H9 (cell line): ENCODE measurements around the gene SLC16A13. TPM values are rescaled to one million over a fixed set of nuclear protein-coding genes. Genes with fewer than 3 reads are reported as not detected.

Source experiments
- DNase-seq: peaks from one replicate; pipeline ENCODE4 v3.0.0-alpha.2; 2017
- H2AFZ ChIP-seq: one replicate; pipeline ENCODE4 v1.6.1; 2013; ENCODE audit warnings: mild to moderate bottlenecking, low read length, control low read depth, moderate library complexity
- H2AK5ac ChIP-seq: 2 replicates; pipeline ENCODE4 v1.6.1; 2013; ENCODE audit warnings: low read length, control low read depth, mixed read lengths; ENCODE audit not compliant: insufficient read length
- H2BK120ac ChIP-seq: one replicate; pipeline ENCODE4 v1.6.1; 2013; ENCODE audit warnings: low read depth, mild to moderate bottlenecking, low read length, control low read depth, inconsistent platforms; ENCODE audit not compliant: poor library complexity, severe bottlenecking
- H2BK12ac ChIP-seq: 2 replicates; pipeline ENCODE4 v1.6.1; 2013; ENCODE audit warnings: low read length, control low read depth, mixed read lengths, low read depth; ENCODE audit not compliant: insufficient read length
- H2BK15ac ChIP-seq: 2 replicates; pipeline ENCODE4 v1.6.1; 2013; ENCODE audit warnings: low read depth, low read length, control low read depth
- H2BK20ac ChIP-seq: one replicate; pipeline ENCODE4 v1.6.1; 2013; ENCODE audit warnings: low read depth, mild to moderate bottlenecking, low read length, control low read depth, inconsistent platforms; ENCODE audit not compliant: poor library complexity, severe bottlenecking
- H2BK5ac ChIP-seq: 2 replicates; pipeline ENCODE4 v1.6.1; 2013; ENCODE audit warnings: low read length, control low read depth, mixed read lengths; ENCODE audit not compliant: insufficient read length
- H3K14ac ChIP-seq: 2 replicates; pipeline ENCODE4 v1.6.1; 2013; ENCODE audit warnings: low read length, control low read depth; ENCODE audit not compliant: insufficient read depth
- H3K18ac ChIP-seq: 2 replicates; pipeline ENCODE4 v1.6.1; 2013; ENCODE audit warnings: low read depth, mild to moderate bottlenecking, mixed read lengths, low read length, control low read depth; ENCODE audit not compliant: insufficient read length
- H3K23ac ChIP-seq: 2 replicates; pipeline ENCODE4 v1.6.1; 2013; ENCODE audit warnings: low read length, control low read depth, mixed read lengths, low read depth; ENCODE audit not compliant: insufficient read length
- H3K23me2 ChIP-seq: 2 replicates; pipeline ENCODE4 v1.6.1; 2013; ENCODE audit warnings: low read depth, mild to moderate bottlenecking, mixed read lengths, low read length, control low read depth; ENCODE audit not compliant: insufficient read length, poor library complexity, severe bottlenecking
- H3K27ac ChIP-seq: 2 replicates; pipeline ENCODE4 v1.5.1; 2013; ENCODE audit warnings: low read length, control low read depth, mixed read lengths, low read depth; ENCODE audit not compliant: insufficient read length
- H3K27me3 ChIP-seq: 2 replicates; pipeline ENCODE4 v1.6.1; 2013; ENCODE audit warnings: low read length, control low read depth, inconsistent platforms; ENCODE audit not compliant: insufficient read depth
- H3K4ac ChIP-seq: 2 replicates; pipeline ENCODE4 v1.6.1; 2013; ENCODE audit warnings: low read depth, mild to moderate bottlenecking, control low read depth, inconsistent platforms, low read length, moderate library complexity
- H3K4me1 ChIP-seq: 2 replicates; pipeline ENCODE4 v1.6.1; 2013; ENCODE audit warnings: low read length, control low read depth, inconsistent platforms; ENCODE audit not compliant: insufficient read depth
- H3K4me2 ChIP-seq: 2 replicates; pipeline ENCODE4 v1.6.1; 2013; ENCODE audit warnings: low read length, control low read depth, mixed read lengths; ENCODE audit not compliant: insufficient read length, insufficient read depth
- H3K56ac ChIP-seq: 2 replicates; pipeline ENCODE4 v1.6.1; 2013; ENCODE audit warnings: low read depth, mild to moderate bottlenecking, mixed read lengths, low read length, control low read depth; ENCODE audit not compliant: insufficient read length
- H3K79me1 ChIP-seq: 2 replicates; pipeline ENCODE4 v1.6.1; 2013; ENCODE audit warnings: low read depth, mild to moderate bottlenecking, moderate library complexity, low read length, control low read depth, inconsistent platforms; ENCODE audit not compliant: insufficient read depth, poor library complexity, severe bottlenecking
- H3K79me2 ChIP-seq: 2 replicates; pipeline ENCODE4 v1.6.1; 2013; ENCODE audit warnings: low read length, control low read depth, inconsistent platforms; ENCODE audit not compliant: insufficient read depth
- H3K9ac ChIP-seq: 2 replicates; pipeline ENCODE4 v1.6.1; 2013; ENCODE audit warnings: low read length, control low read depth, mixed read lengths; ENCODE audit not compliant: insufficient read length; ENCODE audit errors: extremely low read depth
- H3K9me3 ChIP-seq: one replicate; pipeline ENCODE4 v1.6.1; 2013; ENCODE audit warnings: low read depth, low read length, inconsistent platforms; ENCODE audit not compliant: control insufficient read depth
- H3T11ph ChIP-seq: one replicate; pipeline ENCODE4 v1.6.1; 2013; ENCODE audit warnings: mild to moderate bottlenecking, low read length, control low read depth, inconsistent platforms
- H4K20me1 ChIP-seq: one replicate; pipeline ENCODE4 v1.6.1; 2013; ENCODE audit not compliant: control insufficient read depth, insufficient read length, insufficient read depth
- H4K5ac ChIP-seq: 2 replicates; pipeline ENCODE4 v1.6.1; 2013; ENCODE audit warnings: low read depth, mild to moderate bottlenecking, mixed read lengths, low read length, control low read depth; ENCODE audit not compliant: insufficient read length
- H4K8ac ChIP-seq: replicated peaks from 2 replicates; pipeline ENCODE4 v1.6.1; 2013; ENCODE audit warnings: low read length, control low read depth, mixed read lengths, low read depth; ENCODE audit not compliant: insufficient read length
- H4K91ac ChIP-seq: 2 replicates; pipeline ENCODE4 v1.6.1; 2013; ENCODE audit warnings: low read depth, mild to moderate bottlenecking, moderate library complexity, mixed read lengths, low read length, control low read depth; ENCODE audit not compliant: insufficient read length
- H3K27ac Mint-ChIP-seq, 3 experiments: 2 replicates in 2 of 3; 3 replicates in 1 of 3; pipeline ENCODE4 v1.8.0; 2020 to 2021; ENCODE audit warnings: mixed read lengths in 3 of 3, mild to moderate bottlenecking in 1 of 3, moderate library complexity in 1 of 3
- H3K27me3 Mint-ChIP-seq: 2 replicates; pipeline ENCODE4 v1.8.0; 2021; ENCODE audit warnings: low read depth, mild to moderate bottlenecking, moderate library complexity, mixed read lengths
- H3K36me3 Mint-ChIP-seq, 3 experiments: 2 replicates in 2 of 3; 3 replicates in 1 of 3; pipeline ENCODE4 v1.8.0; 2020 to 2021; ENCODE audit warnings: low read depth in 3 of 3, mixed read lengths in 3 of 3; ENCODE audit not compliant: insufficient read depth in 1 of 3
- H3K4me1 Mint-ChIP-seq, 2 experiments: 2 replicates each; pipeline ENCODE4 v1.8.0; 2020; ENCODE audit warnings: mixed read lengths in 2 of 2
- H3K4me3 Mint-ChIP-seq, 2 experiments: 2 replicates in 1 of 2; 3 replicates in 1 of 2; pipeline ENCODE4 v1.8.0; 2020 to 2021; ENCODE audit warnings: mild to moderate bottlenecking in 2 of 2, mixed read lengths in 2 of 2, moderate library complexity in 1 of 2
- H3K9me3 Mint-ChIP-seq, 2 experiments: 2 replicates in 1 of 2; 3 replicates in 1 of 2; pipeline ENCODE4 v1.8.0; 2020; ENCODE audit warnings: mild to moderate bottlenecking in 2 of 2, mixed read lengths in 2 of 2, moderate library complexity in 1 of 2
- WGBS: extraction: QIAGEN DNeasy Blood & Tissue Kit; methylation state at CpG from one replicate; pipeline ENCODE4 v1.1.7; 2013; ENCODE audit warnings: missing lambda C conversion rate, low lambda C conversion rate, mixed read lengths; ENCODE audit not compliant: insufficient read length; ENCODE audit errors: extremely low coverage; 5-methylcytosine and 5-hydroxymethylcytosine counted together
- total RNA-seq: library from RNA; stranded (reverse); gene quantifications from 2 replicates; pipeline ENCODE4 v1.2.1, GENCODE V29; 2021
- TF ChIP-seq, protein P1 (sequence below): fragments of 200-600 bp; sonication (generic); conservative IDR thresholded peaks from 3 replicates; pipeline ENCODE4 v1.8.0; 2021; ENCODE audit warnings: antibody characterized with exemption, mild to moderate bottlenecking

Gene SLC16A13
- total RNA-seq, 1 experiment from 2014 or later, result 6.1 TPM

DNA sequence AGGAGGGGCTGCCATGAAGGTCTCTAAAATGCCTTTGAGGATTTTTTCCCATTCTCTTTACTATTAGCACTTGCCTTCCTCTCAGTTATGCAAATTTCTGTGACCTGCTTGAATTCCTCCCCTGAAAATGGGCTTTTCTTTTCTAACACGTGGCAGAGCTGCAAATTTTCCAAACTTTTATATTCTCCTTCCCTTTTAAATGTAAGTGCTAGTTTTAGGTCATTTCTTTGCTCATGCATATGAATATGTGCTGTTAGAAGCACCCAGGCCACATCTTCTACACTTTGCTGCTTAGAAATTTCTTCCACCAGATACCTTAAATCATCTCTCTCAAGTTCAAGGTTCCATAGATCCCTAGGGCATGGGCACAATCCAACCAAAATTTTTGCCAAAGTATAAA is 32.5 kb downstream of the SLC16A13 start:
- Mint-ChIP-seq H3K27me3 (peaks cover 57% of the 10 kb centered on the region), H3K9me3 (peaks cover 28 to 30% of the 10 kb centered on the region in 2 experiments), H3K27ac (no peak overlapping the region), H3K4me1 (no peaks in the 10 kb centered on the region), H3K36me3 (peaks cover 4 to 10% (median 6%) of the 10 kb centered on the region in 3 experiments; a peak in 5 of 7 replicates), H3K4me3 (no peak overlapping the region)
- Histone ChIP-seq H3K27ac (no peak overlapping the region), H4K91ac (no peak overlapping the region), H2BK5ac (no peak overlapping the region), H2BK120ac (no peak overlapping the region), H3K9me3 (no peaks in the 10 kb centered on the region), H2BK12ac (no peak overlapping the region), H3K23me2 (no peaks in the 10 kb centered on the region), H2BK20ac (no peak overlapping the region), H3K79me1 (no peaks in the 10 kb centered on the region), H3K4me2 (no peak overlapping the region), H3K27me3 (no peaks in the 10 kb centered on the region), H4K8ac (no peak overlapping the region), H4K5ac (no peak overlapping the region), H2AFZ (no peak overlapping the region), H3K4ac (no peak overlapping the region), H4K20me1 (no peaks in the 10 kb centered on the region), H2BK15ac (no peak overlapping the region), H3K79me2 (no peaks in the 10 kb centered on the region), H2AK5ac (no peak overlapping the region), H3K23ac (no peak overlapping the region), H3T11ph (no peak overlapping the region), H3K18ac (no peak overlapping the region), H3K14ac (no peak overlapping the region), H3K4me1 (no peaks in the 10 kb centered on the region), H3K56ac (no peak overlapping the region), H3K9ac (no peak overlapping the region)
- DNase-seq, result no peak
- TF ChIP-seq, protein P1, sequence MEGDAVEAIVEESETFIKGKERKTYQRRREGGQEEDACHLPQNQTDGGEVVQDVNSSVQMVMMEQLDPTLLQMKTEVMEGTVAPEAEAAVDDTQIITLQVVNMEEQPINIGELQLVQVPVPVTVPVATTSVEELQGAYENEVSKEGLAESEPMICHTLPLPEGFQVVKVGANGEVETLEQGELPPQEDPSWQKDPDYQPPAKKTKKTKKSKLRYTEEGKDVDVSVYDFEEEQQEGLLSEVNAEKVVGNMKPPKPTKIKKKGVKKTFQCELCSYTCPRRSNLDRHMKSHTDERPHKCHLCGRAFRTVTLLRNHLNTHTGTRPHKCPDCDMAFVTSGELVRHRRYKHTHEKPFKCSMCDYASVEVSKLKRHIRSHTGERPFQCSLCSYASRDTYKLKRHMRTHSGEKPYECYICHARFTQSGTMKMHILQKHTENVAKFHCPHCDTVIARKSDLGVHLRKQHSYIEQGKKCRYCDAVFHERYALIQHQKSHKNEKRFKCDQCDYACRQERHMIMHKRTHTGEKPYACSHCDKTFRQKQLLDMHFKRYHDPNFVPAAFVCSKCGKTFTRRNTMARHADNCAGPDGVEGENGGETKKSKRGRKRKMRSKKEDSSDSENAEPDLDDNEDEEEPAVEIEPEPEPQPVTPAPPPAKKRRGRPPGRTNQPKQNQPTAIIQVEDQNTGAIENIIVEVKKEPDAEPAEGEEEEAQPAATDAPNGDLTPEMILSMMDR, result no peak
- WGBS, result no CpG with 5 or more reads among the region's 1 CpG
